GM19043 (cell line): Measurements from ENCODE around the gene CRELD2.

Source experiments
- ATAC-seq: cut with Tn5 transposase; IDR thresholded peaks from one replicate; pipeline ENCODE4 v1.9.1; 2021; ENCODE audit warnings: low read depth; ENCODE audit not compliant: unreplicated experiment

The CRELD2 gene

DNA sequence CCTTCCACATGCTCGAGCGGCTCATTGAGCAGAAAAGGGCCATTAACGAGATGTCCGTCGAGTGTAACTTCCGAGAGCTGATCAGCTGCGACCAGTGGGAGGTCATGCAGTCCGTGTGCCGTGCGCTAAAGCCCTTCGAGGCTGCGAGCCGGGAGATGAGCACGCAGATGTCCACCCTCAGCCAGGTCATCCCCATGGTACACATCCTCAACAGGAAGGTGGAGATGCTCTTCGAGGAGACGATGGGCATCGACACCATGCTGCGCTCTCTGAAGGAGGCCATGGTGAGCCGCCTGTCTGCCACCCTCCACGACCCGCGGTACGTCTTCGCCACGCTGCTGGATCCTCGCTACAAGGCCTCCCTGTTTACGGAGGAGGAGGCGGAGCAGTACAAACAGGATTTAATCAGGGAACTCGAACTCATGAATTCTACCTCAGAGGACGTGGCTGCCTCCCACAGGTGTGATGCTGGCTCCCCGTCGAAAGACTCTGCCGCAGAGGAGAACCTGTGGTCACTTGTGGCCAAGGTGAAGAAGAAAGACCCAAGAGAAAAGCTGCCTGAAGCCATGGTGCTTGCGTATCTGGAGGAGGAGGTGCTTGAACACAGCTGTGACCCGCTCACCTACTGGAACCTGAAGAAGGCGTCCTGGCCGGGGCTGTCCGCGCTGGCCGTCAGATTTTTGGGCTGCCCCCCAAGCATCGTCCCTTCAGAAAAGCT, 31.9 kb upstream of the CRELD2 start:
- no peak for ATAC-seq

- no peak for ATAC-seq
Measured at GRCh38 chr22:49887064-49887451, 31.4 kb upstream of the CRELD2 start.

DNA sequence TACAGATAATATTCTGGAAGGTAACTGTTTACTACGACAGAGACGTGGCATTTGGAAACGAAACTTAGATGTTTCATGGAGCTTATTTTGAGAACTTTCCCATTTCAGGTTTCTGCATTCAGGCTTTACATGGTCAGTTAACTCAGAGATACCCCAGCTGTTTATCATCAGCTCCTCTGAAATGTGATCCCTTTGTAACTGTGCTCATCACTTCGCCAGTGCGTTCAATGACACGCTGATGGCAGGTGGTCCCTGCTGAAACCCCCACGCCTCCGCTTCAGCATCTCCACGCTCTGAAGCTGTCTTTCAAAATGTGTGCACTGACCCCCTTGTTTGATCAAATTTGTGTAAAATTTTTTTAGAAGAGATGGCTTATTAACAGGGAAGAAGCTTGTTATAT, 30.7 kb upstream of the CRELD2 start:
- no peak for ATAC-seq

GRCh38 chr22:49889071-49889470, 29.4 kb upstream of the CRELD2 start:
- no peak for ATAC-seq

- ATAC-seq: no peak
Measured at GRCh38 chr22:49892226-49892899, 26.1 kb upstream of the CRELD2 start.

GRCh38 chr22:49893025-49893424, 25.4 kb upstream of the CRELD2 start:
- no peak for ATAC-seq

GRCh38 chr22:49894322-49895054, 23.9 kb upstream of the CRELD2 start:
- ATAC-seq: no peak

DNA sequence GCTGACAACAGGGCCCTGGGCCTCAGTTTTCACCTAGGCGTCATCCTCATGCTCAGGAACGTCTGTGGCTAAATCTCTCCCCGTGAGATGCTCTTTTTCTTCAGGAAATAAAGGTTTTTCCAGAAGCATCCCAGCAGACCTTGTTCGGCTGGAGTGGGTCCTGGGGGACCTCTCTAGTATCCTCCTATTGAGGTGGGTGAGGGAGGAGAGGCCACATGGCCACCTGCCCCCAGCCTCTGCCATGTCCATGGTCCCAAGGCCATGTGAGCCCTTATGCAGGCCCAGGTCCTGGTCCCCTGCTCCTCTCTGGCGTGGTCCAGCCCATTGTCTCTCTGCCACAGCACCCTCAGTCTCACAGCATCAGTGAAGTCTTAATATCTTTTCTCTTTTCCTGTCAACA, 22.2 kb upstream of the CRELD2 start:
- ATAC-seq: no peak

GRCh38 chr22:49897015-49897684, 21.3 kb upstream of the CRELD2 start:
- no peak for ATAC-seq

DNA sequence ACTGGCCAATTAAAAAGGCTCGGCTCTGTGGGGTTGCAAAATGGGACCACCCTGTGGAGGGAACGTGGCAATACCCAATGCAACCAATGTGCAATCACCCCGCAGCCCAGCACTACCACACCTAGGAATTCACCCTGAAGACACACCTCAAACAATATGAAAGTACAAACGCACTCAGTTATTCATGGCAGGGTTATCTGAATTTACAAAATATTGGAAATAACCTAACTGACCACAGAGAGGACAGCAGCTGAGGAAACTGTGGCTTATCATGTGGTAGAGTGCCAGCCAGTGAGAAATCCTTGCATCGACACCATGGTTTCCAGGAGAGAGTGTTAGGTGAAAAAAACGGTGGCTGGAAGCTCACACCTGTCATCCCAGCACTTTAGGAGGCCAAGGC, 18.9 kb upstream of the CRELD2 start:
- ATAC-seq: no peak

GRCh38 chr22:49900441-49901230, 17.8 kb upstream of the CRELD2 start:
- no peak for ATAC-seq

DNA sequence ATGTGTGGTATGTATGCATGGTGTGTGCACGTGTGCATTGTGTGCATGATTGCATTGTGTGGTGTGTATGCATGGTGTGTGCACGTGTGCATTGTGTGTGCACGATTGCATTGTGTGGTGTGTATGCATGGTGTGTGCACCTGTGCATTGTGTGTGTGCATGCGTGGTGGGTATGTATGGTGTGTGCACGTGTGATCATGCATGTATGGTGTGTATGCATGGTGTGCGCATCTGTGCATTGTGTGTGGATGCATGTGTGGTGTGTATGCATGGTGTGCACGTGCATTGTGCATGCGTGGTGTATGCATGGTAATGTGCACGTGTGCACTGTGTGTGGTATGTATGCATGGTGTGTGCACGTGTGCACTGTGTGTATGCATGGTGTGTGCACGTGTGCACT, 17.0 kb upstream of the CRELD2 start:
- no peak for ATAC-seq

DNA sequence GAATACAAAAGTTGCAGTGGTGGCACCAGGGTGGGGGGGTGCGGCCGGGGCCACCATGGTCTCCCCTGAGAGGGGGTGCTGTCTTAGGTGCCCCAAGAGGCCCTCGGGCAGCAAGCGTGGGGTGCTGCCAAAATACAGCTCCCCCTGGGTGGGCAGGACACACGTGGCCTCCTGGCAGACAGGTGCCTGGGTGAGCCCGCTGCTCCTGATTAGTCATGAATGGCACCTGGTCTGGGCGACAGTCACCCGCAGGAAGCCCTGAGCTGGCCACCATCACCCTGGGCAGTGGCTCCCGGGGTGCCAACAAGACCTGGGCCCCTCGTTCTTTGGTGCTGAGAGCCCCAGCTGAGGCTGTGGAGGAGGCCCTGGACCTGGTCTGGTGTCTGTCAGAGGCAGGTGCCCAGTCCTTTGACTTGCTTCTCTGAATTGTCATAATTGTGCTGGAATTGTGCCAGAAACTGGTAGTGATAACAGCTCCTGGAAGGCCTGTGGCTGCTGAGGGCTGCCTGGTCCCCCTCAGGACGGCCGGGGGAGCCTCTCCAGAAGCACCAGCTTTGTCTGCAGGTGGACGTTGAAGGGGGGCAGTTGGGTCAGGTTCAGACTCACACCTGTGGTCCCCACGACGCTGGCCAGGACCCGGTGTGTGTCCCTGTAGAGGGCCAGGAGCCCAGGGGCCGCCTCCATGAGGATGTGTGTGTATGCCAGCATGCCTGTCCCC, 15.0 kb upstream of the CRELD2 start:
- no peak for ATAC-seq

DNA sequence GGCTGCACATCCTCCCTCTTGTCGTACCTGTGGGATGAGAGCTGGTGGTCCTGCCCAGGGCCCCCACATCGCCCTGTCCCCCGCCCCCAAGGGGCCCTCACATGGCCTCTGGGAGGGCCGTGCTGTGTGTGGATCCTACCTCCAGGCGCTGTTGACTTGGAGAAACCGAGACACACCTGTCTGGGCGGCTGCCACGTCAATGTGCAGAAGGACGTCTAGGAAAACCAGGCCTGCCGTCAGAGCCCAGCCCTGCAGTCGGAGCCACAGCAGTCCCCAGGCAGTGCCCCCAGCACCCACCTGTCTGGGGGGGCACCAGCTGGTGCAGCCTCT, 14.4 kb upstream of the CRELD2 start:
- ATAC-seq: no peak

GRCh38 chr22:49905465-49905864, 13.0 kb upstream of the CRELD2 start:
- no peak for ATAC-seq

DNA sequence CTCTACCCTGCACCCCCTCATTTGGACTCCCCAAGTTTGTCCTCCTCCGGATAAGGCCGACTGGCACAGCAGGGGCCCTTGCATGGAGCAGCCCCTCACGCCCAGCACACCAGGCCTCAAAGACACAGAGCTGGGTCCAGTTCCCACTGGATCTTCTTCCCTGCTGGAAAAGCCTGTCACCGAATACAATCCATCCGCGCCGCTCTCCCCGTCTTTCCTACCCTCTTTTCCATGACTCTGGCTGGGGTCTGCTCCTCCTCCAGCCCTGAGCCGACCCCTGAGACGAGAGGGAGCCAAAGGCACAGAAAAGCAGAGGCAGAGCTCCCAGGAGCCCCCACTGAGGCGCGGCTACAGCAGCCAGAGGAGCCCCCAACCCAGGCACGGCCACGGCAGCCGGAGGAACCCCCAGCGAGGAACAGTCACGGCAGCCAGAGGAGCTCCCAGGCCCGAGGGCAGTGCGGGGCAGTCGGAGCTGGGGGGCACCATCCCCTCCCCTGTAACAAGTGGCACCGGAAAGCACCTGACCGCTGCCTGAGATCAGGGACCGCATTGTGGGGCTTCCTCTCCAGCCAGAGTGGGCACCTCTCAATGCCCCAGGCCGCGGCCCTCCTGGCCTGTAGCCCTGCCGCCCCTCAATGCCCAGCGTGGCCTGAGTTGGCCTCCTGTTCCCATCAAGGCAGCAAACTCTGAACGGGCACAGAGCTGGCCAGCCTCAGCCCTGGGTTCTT, 12.2 kb upstream of the CRELD2 start:
- ATAC-seq: no peak

GRCh38 chr22:49906799-49907290, 11.6 kb upstream of the CRELD2 start:
- no peak for ATAC-seq

DNA sequence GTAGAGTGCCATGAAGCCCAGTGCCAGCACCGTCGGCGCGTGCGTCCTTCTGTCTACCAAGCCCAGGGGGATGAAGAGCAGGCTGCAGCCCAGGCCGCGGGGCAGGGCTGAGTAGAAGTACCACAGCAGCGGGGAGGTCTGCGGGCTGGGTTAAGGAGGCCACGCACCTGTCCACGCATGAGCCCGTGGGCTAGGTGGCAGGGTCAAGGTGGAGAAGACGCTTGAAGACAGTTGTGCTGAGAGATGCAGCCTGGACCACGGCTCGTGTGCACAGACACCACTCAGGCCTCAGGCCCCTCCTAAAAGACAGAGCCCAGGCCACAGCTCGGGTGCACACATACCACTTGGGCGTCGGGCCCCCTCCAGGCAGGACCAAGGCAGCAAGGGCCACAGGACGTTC, 10.6 kb upstream of the CRELD2 start:
- no peak for ATAC-seq
